Common myeloid progenitor, CD34-positive (primary cell): ENCODE measurements around the gene AP1G2. TPM values are rescaled to one million over a fixed set of nuclear protein-coding genes. Genes with fewer than 3 reads are reported as not detected.
A peak's percentile ranks its signal among the peaks of the same experiment; 100 is the strongest.

Source experiments
- CTCF ChIA-PET: fragments of 350-600 bp; sonication (Branson Sonifier 250); formaldehyde crosslinking; loops from one replicate; lab custom pipeline; 2021; ENCODE audit warnings: antibody characterized with exemption; lab: Charles Lee
- POLR2A ChIA-PET: fragments of 350-600 bp; sonication (Branson Sonifier 250); formaldehyde crosslinking; loops from one replicate; lab custom pipeline; 2021; ENCODE audit warnings: antibody characterized with exemption; lab: Charles Lee
- DNase-seq, 3 donors: peaks; one replicate each; pipeline versions ENCODE4 v3.0.0 to v3.0.0-alpha.2; 2013
- H3K27ac ChIP-seq, 2 experiments: 1 replicate in 1 of 2; 2 replicates in 1 of 2; pipeline ENCODE4 v1.7.0; 2013; ENCODE audit warnings: inconsistent platforms in 2 of 2, low read length in 2 of 2, mild to moderate bottlenecking in 2 of 2, low read depth in 1 of 2, moderate library complexity in 1 of 2; ENCODE audit not compliant: severe bottlenecking in 2 of 2, insufficient read depth in 1 of 2, poor library complexity in 1 of 2
- H3K27me3 ChIP-seq, 5 experiments: replicated peaks in 2 of 5; 1 replicate in 3 of 5; 2 replicates in 2 of 5; pipeline versions ENCODE4 v1.6.1 to v1.7.0; 2013; ENCODE audit warnings: low read length in 4 of 5, mild to moderate bottlenecking in 2 of 5, moderate library complexity in 2 of 5, inconsistent platforms in 1 of 5; ENCODE audit not compliant: insufficient read depth in 5 of 5, control insufficient read depth in 4 of 5
- H3K36me3 ChIP-seq, 4 experiments: 1 replicate in 2 of 4; 2 replicates in 2 of 4; pipeline versions ENCODE4 v1.6.1 to v1.7.0; 2013; ENCODE audit warnings: low read length in 3 of 4, control low read depth in 1 of 4, mild to moderate bottlenecking in 1 of 4; ENCODE audit not compliant: control insufficient read depth in 4 of 4, insufficient read depth in 4 of 4
- H3K4me1 ChIP-seq, 4 experiments: 1 replicate in 3 of 4; 2 replicates in 1 of 4; pipeline versions ENCODE4 v1.6.1 to v1.7.1; 2013; ENCODE audit warnings: low read length in 3 of 4, mild to moderate bottlenecking in 3 of 4, control low read depth in 1 of 4, inconsistent platforms in 1 of 4, moderate library complexity in 1 of 4; ENCODE audit not compliant: control insufficient read depth in 4 of 4, insufficient read depth in 4 of 4; ENCODE audit errors: control extremely low read depth in 1 of 4
- H3K4me3 ChIP-seq, 7 experiments: 1 replicate in 4 of 7; 2 replicates in 3 of 7; pipeline versions ENCODE4 v1.5.1 to v1.7.0; 2013; ENCODE audit warnings: mild to moderate bottlenecking in 7 of 7, low read length in 6 of 7, moderate library complexity in 6 of 7, inconsistent platforms in 2 of 7, low read depth in 2 of 7, control low read depth in 1 of 7; ENCODE audit not compliant: insufficient read depth in 4 of 7, control insufficient read depth in 1 of 7; ENCODE audit errors: extremely low read depth in 1 of 7
- H3K9me3 ChIP-seq, 5 experiments: 1 replicate in 4 of 5; 2 replicates in 1 of 5; pipeline versions ENCODE4 v1.6.1 to v1.7.1; 2013; ENCODE audit warnings: low read length in 4 of 5, mild to moderate bottlenecking in 2 of 5, inconsistent platforms in 1 of 5, low read depth in 1 of 5, moderate library complexity in 1 of 5; ENCODE audit not compliant: control insufficient read depth in 4 of 5, insufficient read depth in 2 of 5; ENCODE audit errors: control extremely low read depth in 1 of 5
- WGBS: methylation state at CpG from one replicate; pipeline ENCODE4 v1.1.5; 2013; ENCODE audit not compliant: insufficient coverage; 5-methylcytosine and 5-hydroxymethylcytosine counted together
- polyA plus RNA-seq: library from polyadenylated mRNA; unstranded; fragments of 120-200 nt; gene quantifications from one replicate; pipeline ENCODE4 v1.2.1, GENCODE V29; 2013

The AP1G2 gene
- 152 TPM for polyA plus RNA-seq

GRCh38 chr14:23567186-23568020, at the start of gene AP1G2:
Gene AP1G2 (minus strand): TSS chr14:23567791. CDS start chr14:23567314, 477 bp downstream.
- under 1% methylated on average over 44 of the region's 53 CpGs for WGBS
- no peaks in the 10 kb centered on the region for H3K9me3 ChIP-seq
- peak within 1 kb of the TSS; percentile 64 to 75 for H3K27ac ChIP-seq
- ChIA-PET CTCF (interaction anchor here (0.7 to 20.8 kb wide), 6 partner anchors 8 to 86 kb away, joined by 3 to 519 read pairs (median 4); no protein-coding TSS in a partner anchor), POLR2A (no interaction called here)
- DNase-seq = peak; percentile 81 to 86 (median 84)
- peaks cover 9 to 38% (median 24%) of the 10 kb centered on the region in 4 experiments for H3K36me3 ChIP-seq
- H3K4me1 ChIP-seq = peaks cover 4 to 51% (median 45%) of the 10 kb centered on the region in 4 experiments
- H3K27me3 ChIP-seq = no peaks in the 10 kb centered on the region
- peak within 1 kb of the TSS; percentile 76 to 94 (median 85) for H3K4me3 ChIP-seq

GRCh38 chr14:23615856-23616255, 48.3 kb upstream of the AP1G2 start:
- H3K4me1 ChIP-seq = peaks cover 0 to 9% (median 4%) of the 10 kb centered on the region in 4 experiments
- ChIA-PET CTCF (interaction anchor here (0.7 to 1.5 kb wide), 2 partner anchors 17 to 73 kb away, joined by 4 to 5 read pairs; no protein-coding TSS in a partner anchor), POLR2A (no interaction called here)
- no peaks in the 10 kb centered on the region for H3K27me3 ChIP-seq
- DNase-seq = no peak
- no peak overlapping the region for H3K27ac ChIP-seq
- H3K4me3 ChIP-seq = no peak overlapping the region
- WGBS = 57% methylated on average over 2 of the region's 5 CpGs
- H3K9me3 ChIP-seq = no peaks in the 10 kb centered on the region
- H3K36me3 ChIP-seq = no peaks in the 10 kb centered on the region

GRCh38 chr14:23614395-23614828, 46.8 kb upstream of the AP1G2 start:
- peaks cover 4 to 23% (median 17%) of the 10 kb centered on the region in 4 experiments for H3K4me1 ChIP-seq
- no peak for DNase-seq
- no peak overlapping the region for H3K27ac ChIP-seq
- no peak overlapping the region for H3K4me3 ChIP-seq
- 100% methylated on average over 2 of the region's 2 CpGs for WGBS
- H3K27me3 ChIP-seq = no peaks in the 10 kb centered on the region
- H3K9me3 ChIP-seq = peaks cover 0 to 3% (median 0%) of the 10 kb centered on the region in 5 experiments
- POLR2A ChIA-PET = no interaction called here
- CTCF ChIA-PET = interaction anchor here (1.5 to 2.3 kb wide), 2 partner anchors 18 to 25 kb away, joined by 5 to 7 read pairs; no protein-coding TSS in a partner anchor
- H3K36me3 ChIP-seq = no peaks in the 10 kb centered on the region

- H3K36me3 ChIP-seq = no peaks in the 10 kb centered on the region
- no peak for DNase-seq
- H3K9me3 ChIP-seq = peaks cover 0 to 3% (median 0%) of the 10 kb centered on the region in 5 experiments
- peaks cover 4 to 22% (median 17%) of the 10 kb centered on the region in 4 experiments for H3K4me1 ChIP-seq
- ChIA-PET POLR2A (no interaction called here), CTCF (interaction anchor here (1.5 to 3.9 kb wide), 4 partner anchors 10 to 300 kb away, joined by 3 to 39 read pairs (median 6); no protein-coding TSS in a partner anchor)
- no peaks in the 10 kb centered on the region for H3K27me3 ChIP-seq
- H3K27ac ChIP-seq = no peak overlapping the region
- 92% methylated on average over 2 of the region's 6 CpGs for WGBS
- H3K4me3 ChIP-seq = no peak overlapping the region
Observed at GRCh38 chr14:23613242-23614070, 45.9 kb upstream of the AP1G2 start.

- CTCF ChIA-PET = interaction anchor here (1.1 to 3.9 kb wide), 6 partner anchors 9 to 300 kb away, joined by 3 to 39 read pairs (median 4); no protein-coding TSS in a partner anchor
- WGBS = 100% methylated on average over 1 of the region's 1 CpG
- peaks cover 4 to 21% (median 17%) of the 10 kb centered on the region in 4 experiments for H3K4me1 ChIP-seq
Observed at GRCh38 chr14:23612802-23613201, 45.2 kb upstream of the AP1G2 start.

GRCh38 chr14:23612354-23612732, 44.8 kb upstream of the AP1G2 start:
- no peak overlapping the region for H3K4me3 ChIP-seq
- CTCF ChIA-PET = interaction anchor here (1.1 to 3.9 kb wide), 6 partner anchors 9 to 301 kb away, joined by 3 to 39 read pairs (median 4); no protein-coding TSS in a partner anchor

More at GRCh38 chr14:23612802-23613201, 45.2 kb upstream of the AP1G2 start:
- Histone ChIP-seq H3K36me3 (no peaks in the 10 kb centered on the region), H3K27me3 (no peaks in the 10 kb centered on the region), H3K27ac (no peak overlapping the region), H3K9me3 (peaks cover 0 to 3% (median 0%) of the 10 kb centered on the region in 5 experiments), H3K4me3 (no peak overlapping the region)
- no peak for DNase-seq
- POLR2A ChIA-PET = no interaction called here

More at GRCh38 chr14:23612354-23612732, 44.8 kb upstream of the AP1G2 start:
- no peak for DNase-seq
- Histone ChIP-seq H3K4me1 (peaks cover 4 to 21% (median 17%) of the 10 kb centered on the region in 4 experiments), H3K27me3 (no peaks in the 10 kb centered on the region), H3K9me3 (peaks cover 0 to 3% (median 0%) of the 10 kb centered on the region in 5 experiments), H3K36me3 (no peaks in the 10 kb centered on the region), H3K27ac (no peak overlapping the region)
- POLR2A ChIA-PET = no interaction called here
- WGBS = 93% methylated on average over 4 of the region's 4 CpGs
